NK-92 treated with Interleukin-12 subunit alpha and Interleukin-12 subunit beta, amount 100 ng/mL, for 24 hours (cell line): ENCODE data around the gene TAF3.
"Not testable (repeated sequence)": the region's sequence is repeated elsewhere in the genome, so short reads cannot be mapped to it uniquely, and the experiment has no call there.

Source experiments
- DNase-seq: peaks from one replicate; lab custom pipeline; 2025; lab: John Stamatoyannopoulos, UW

TAF3 gene

GRCh38 chr10:7972367-7972766 is 154.1 kb downstream of the TAF3 start:
- no peak for DNase-seq

GRCh38 chr10:7980196-7980595 is 161.9 kb downstream of the TAF3 start:
- no peak for DNase-seq

- DNase-seq: no peak
Observed at GRCh38 chr10:7982727-7983126, 164.4 kb downstream of the TAF3 start.

GRCh38 chr10:7984325-7984724 is 166.0 kb downstream of the TAF3 start:
- no peak for DNase-seq

DNA sequence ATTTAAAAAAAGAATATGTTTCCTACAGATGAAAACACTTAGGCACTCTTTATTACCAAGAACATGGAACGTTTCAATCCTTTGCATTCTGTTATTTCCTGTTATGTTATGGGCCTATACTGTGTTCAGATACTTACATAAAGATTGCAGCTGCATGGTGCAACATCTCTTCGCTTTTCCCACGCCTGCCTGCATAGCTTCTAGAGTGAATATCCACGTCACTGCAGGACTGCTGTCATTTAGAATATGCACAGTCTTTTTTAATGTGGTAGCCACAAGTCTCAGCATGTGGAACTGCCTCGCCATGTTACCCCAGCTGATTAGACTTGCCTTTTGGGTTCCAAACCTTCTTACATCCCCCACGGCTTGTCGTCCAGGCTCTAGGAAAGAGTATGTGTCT is 166.6 kb downstream of the TAF3 start:
- no peak for DNase-seq

GRCh38 chr10:7986851-7987250 is 168.5 kb downstream of the TAF3 start:
- DNase-seq: no peak

- DNase-seq: no peak
Observed at GRCh38 chr10:7988989-7989388, 170.7 kb downstream of the TAF3 start.

GRCh38 chr10:7998831-7999230 is 180.5 kb downstream of the TAF3 start:
- no peak for DNase-seq

- no peak for DNase-seq
Observed at GRCh38 chr10:8004469-8005000, 186.2 kb downstream of the TAF3 start.

DNA sequence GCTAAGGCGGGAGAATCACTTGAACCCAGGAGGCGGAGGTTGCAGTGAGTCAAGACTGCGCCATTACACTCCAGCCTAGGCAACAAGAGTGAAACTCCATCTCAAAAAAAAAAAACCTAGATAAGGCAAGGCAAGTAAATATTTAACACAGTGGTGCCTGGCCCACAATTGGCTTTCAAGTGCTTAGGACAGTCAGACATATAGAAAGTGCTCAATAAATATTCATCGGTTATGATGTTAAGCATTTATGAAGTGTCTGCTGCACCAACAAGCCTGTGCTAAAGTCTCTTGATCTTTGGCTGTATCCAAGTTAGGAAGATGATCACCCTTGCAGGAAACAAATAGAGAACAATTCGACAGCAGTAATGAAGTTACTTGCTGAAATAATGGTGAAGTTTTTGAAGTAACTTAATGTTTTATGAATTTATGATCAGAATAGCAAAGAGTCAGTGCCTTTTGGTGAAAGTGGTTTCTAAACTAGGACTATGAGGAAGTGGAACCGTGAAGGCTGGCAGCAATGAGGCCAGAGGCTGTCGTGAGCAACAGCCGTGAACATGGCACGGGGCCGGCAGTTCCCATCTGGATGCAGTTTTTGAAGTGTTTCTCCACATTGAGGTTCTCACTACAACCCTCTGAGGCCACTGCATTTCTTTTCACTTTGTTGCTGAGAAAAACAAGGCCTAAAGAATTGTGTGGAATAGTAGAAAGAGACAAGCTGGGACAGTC is 188.1 kb downstream of the TAF3 start:
- DNase-seq: no peak

GRCh38 chr10:8009031-8009430 is 190.7 kb downstream of the TAF3 start:
- DNase-seq: no peak

- no peak for DNase-seq
Observed at GRCh38 chr10:8013006-8013405, 194.7 kb downstream of the TAF3 start.

GRCh38 chr10:8013619-8014018 is 195.3 kb downstream of the TAF3 start:
- DNase-seq: no peak

- no peak for DNase-seq
Observed at GRCh38 chr10:8014649-8015048, 196.3 kb downstream of the TAF3 start.

- no peak for DNase-seq
Observed at GRCh38 chr10:8017277-8017676, 199.0 kb downstream of the TAF3 start.

- DNase-seq: no peak
Observed at GRCh38 chr10:8023321-8023720, 205.0 kb downstream of the TAF3 start.

DNA sequence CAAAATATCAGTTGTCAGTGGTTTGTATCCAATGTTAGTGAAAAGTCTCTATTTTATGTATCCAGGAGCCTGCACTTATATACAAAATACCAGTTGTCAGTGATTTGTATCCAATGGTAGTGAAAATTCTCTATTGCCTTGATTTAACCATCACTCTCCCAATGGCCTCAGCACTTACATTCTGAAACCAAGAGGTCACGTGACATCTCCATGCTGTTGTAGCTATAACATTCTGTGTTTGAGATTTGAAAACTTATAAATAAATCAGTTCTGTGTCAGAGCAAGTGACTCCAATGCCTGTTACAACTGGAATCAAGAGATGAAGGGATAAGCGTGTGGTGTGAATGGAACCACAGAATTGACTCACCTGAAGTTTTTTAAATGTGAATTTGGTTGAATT is 205.5 kb downstream of the TAF3 start:
- DNase-seq: no peak

DNA sequence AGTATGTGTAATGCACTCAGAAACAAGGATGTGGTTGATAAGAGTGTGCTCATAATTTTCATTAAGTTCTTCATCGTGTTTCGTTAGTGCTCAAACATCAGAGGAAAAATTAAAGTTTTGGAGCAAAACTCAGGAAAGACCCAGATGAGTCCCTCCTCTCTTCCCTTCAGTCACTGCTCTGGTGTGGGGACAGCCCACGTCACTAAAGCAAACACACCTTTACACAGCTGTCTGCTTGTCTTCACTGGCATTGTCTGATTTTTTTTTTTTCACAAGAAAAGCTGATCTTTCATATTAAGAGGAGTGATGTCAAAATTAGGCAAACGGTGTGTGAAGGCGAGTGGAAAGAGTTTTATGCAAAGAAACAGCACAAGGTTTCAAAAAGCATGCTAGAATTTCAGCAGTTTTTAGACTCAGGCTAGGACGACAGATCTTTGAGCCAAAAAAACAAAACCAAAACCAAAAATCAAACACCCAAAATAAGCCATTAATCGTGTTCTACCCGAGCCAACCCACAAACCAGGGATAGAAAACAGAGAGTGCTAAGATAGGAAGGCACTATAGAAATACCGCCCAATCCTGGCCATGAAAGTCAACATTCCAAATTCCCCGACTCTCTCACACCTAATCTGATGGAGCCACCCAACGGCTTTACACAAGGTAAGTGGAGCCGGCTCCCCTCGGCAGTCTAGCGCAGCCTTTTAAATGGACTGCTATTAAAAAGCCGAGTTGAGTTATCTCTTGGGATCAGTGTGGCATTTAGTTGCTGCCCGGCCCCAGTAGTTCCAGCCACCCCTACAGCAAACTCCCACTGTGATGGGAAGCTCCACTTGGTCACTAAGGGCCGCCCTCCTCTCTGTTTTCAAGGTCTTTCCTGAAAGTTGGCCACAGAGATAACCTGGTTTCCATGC is 208.3 kb downstream of the TAF3 start:
- DNase-seq: no peak

DNA sequence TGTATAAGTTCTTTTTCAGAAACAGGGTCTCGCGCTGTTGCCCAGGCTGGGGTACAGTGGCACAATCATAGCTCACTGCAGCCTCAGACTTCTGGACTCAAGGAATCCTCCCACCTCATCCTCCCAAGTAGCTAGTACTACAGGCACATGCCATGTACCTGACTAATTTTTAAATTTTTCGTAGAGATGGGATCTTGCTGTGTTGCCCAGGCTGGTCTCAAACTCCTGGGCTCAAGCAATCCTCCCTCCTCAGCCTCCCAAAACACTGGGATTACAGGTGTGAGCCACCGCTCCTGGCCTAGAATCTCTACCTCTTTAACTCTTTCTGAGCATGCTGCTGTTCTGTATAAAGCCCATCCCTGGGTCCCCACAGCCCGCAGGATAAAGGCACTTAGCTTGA is 212.9 kb downstream of the TAF3 start:
- not testable (repeated sequence) for DNase-seq

GRCh38 chr10:8032558-8032957 is 214.3 kb downstream of the TAF3 start:
- DNase-seq: no peak

DNA sequence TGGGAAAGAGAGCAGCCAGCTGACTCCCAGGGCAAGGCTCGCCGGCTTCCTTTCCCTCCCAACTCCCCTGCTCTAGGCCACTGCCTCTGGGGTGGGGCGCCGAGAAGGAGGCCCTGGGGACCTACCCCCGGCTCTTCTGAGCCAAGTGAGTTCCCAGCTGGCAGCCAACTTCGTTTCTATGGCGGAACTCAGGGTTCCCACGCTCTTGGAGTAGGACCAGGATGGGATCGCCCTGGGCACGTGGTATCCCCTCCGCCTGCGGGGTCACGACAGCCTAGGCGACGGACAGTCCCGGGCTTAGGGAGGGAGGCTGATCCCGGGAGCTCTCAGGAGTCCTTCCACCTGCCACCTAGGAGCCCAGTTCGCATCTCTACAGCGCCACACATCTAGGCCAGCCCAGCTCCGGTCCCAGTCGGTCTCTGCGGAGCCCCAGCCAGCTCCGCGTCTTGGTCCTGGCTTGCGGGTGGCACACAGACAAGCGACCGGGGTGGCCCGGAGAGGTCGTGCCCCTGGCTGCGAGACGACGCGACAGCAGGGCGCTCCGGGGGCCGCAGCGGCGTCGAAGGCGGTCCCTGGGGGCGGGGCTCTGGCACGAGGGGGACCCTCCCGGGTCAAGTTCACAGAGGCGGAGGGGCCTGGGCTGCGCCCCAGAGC is 215.6 kb downstream of the TAF3 start:
- no peak for DNase-seq

- DNase-seq: no peak
Observed at GRCh38 chr10:8034466-8035005, 216.2 kb downstream of the TAF3 start.
